ENCODE measurements around the gene OMD. TPM values are rescaled to one million over a fixed set of nuclear protein-coding genes. Genes with fewer than 3 reads are reported as not detected.

The OMD gene
- total RNA-seq, 1 experiment from 2014 or later, result 0.37 TPM

DNA sequence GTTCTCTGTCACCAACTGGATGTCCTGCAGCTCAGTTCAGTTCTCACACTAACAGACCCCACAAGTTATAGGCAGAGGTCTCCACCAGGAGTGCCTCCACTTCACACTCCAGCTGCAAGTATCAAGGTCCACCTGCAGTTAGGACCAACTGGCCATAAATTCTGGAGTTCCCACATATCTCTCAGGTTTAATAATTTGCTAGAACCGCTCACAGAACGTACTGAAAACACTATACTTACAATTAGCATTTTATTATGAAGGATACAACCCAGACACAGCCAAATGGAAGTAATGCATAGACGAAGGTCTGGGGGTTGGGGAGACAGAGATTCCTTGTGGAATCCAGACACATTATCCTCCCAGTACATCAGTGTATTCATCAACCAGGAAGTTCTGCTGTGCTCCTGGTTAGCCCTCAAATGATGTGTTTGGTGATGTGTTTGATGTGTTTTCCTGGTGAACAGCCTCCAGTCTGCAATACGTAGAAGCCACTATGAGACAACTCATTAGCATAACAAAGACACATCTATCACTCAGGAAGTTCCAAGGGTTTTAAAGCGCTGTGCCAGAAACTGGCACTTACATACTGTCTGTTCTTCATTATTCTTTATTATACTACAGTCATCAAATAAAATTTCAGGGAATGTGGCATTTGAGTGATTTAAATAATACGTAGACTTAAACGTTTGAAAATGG lies 45.3 kb downstream of the OMD start:
- Histone ChIP-seq H3K27ac (no peak overlapping the region), H3K36me3 (no peaks in the 10 kb centered on the region), H3K27me3 (replicated peaks) (no peaks in the 10 kb centered on the region), H3K4me1 (replicated peaks) (no peaks in the 10 kb centered on the region), H3K4me3 (no peak overlapping the region), H3K9me3 (replicated peaks) (no peaks in the 10 kb centered on the region)
- no peak for DNase-seq (ENCODE audit: low read depth in 1 of 2, low spot score in 2 of 2)

DNA sequence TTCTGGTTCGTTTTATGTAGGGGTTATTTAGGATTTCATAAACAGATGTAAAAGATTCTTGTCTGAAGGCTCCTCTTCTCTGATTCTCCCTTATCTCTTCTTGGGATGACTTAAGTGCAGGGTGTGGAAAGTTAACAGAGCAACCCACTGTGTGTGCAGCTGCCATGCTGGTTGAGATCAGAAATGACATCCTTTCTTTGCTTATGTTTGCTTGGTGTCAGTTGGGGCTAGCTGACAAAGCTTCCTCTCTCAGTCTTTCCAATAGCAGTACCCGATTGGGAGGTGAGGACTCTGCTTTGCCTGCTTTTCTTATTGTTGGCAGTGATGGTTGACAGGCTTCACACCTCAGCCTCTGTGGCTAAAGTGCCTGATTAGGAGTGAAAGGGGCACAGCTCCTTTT lies 46.4 kb downstream of the OMD start:
- Histone ChIP-seq H3K27ac (no peak overlapping the region), H3K36me3 (no peaks in the 10 kb centered on the region)

DNA sequence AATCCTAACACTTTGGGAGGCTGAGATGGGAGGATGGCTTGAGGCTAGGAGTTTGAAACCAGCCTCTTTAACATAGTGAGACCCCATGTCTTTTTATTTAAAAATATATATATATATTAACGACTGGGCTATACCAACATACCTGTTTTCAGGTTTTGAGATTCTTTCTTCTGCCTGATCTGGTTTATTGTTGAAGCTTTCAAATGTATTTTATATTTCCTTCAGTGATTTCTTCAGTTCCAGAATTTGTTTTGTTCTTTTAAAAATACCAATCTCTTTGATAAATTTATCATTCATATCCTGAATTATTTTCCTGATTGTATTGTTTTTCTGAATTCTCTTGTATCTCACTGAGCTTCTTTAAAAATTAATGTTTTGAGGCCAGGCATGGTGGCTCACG lies 51.1 kb downstream of the OMD start:
- no peak overlapping the region for H3K27ac ChIP-seq
- no peaks in the 10 kb centered on the region for H3K36me3 ChIP-seq
- H3K27me3 ChIP-seq (replicated peaks), result no peaks in the 10 kb centered on the region
- H3K4me3 ChIP-seq, result no peak overlapping the region
- H3K4me1 ChIP-seq (replicated peaks), result no peaks in the 10 kb centered on the region
- DNase-seq (ENCODE audit: low read depth in 1 of 2, low spot score in 2 of 2), result no peak
- H3K9me3 ChIP-seq (replicated peaks), result no peaks in the 10 kb centered on the region

More for the DNA sequence above, 46.4 kb downstream of the OMD start:
- no peak for DNase-seq (ENCODE audit: low read depth in 1 of 2, low spot score in 2 of 2)
- Histone ChIP-seq H3K4me1 (replicated peaks) (no peaks in the 10 kb centered on the region), H3K9me3 (replicated peaks) (no peaks in the 10 kb centered on the region), H3K4me3 (no peak overlapping the region), H3K27me3 (replicated peaks) (no peaks in the 10 kb centered on the region)

DNA sequence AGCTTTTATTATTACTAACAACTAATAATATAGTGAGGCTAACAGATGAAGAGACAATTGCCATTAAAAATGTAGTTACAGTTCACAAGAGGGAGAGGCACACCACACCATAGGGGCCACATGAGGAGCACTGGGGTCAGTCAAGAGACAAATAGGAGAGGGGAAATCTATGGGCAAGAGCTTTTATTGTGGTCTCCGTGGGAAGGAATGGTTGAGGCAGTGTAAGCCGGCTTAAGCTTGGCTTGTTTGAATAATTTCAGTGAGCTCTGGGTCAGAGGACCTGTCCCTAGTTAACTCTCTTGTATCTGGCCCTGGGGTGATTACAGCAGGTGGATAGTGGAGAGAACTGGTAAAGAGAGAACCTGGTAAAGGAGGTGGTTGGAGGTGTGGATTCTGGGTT lies 55.2 kb downstream of the OMD start:
- Histone ChIP-seq H3K27ac (no peak overlapping the region), H3K4me3 (no peak overlapping the region), H3K27me3 (replicated peaks) (no peaks in the 10 kb centered on the region), H3K36me3 (no peaks in the 10 kb centered on the region), H3K9me3 (replicated peaks) (no peaks in the 10 kb centered on the region), H3K4me1 (replicated peaks) (no peaks in the 10 kb centered on the region)
- DNase-seq (ENCODE audit: low read depth in 1 of 2, low spot score in 2 of 2), result no peak

Other genes with a start within 250 kb of the OMD start
- 172 and 186 TPM in 2 replicates for gene IARS1, start 130.8 kb downstream of the OMD start, total RNA-seq (2014; rRNA removed; shearing (Covaris generic))
- gene NOL8, start 99.1 kb downstream of the OMD start, total RNA-seq (2014; rRNA removed; shearing (Covaris generic)), result 16.3 and 25.1 TPM in 2 replicates
- 9.6 and 11.0 TPM in 2 replicates for gene CENPP, start 98.5 kb downstream of the OMD start, total RNA-seq (2014; rRNA removed; shearing (Covaris generic))
- not detected in 2 replicates for gene OGN, start 19.9 kb downstream of the OMD start, total RNA-seq (2014; rRNA removed; shearing (Covaris generic))
- not detected in 2 replicates for gene ASPN, start 58.0 kb upstream of the OMD start, total RNA-seq (2014; rRNA removed; shearing (Covaris generic))
- 2.2 and 4.9 TPM in 2 replicates for gene ECM2, start 111.5 kb upstream of the OMD start, total RNA-seq (2014; rRNA removed; shearing (Covaris generic))
- gene IPPK, start 245.7 kb upstream of the OMD start, total RNA-seq (2014; rRNA removed; shearing (Covaris generic)), result 8.5 and 13.2 TPM in 2 replicates

All from SJSA1 (cell line).